GM10266 (cell line): ENCODE measurements around the gene SGPP1.

Experiments
- DNase-seq: peaks from one replicate; pipeline ENCODE4 v3.0.0; 2012; ENCODE audit errors: extremely low spot score
- CTCF ChIP-seq: IDR thresholded peaks from 2 replicates; pipeline ENCODE4 v1.5.1; 2012; ENCODE audit warnings: mild to moderate bottlenecking, low read depth; ENCODE audit not compliant: control insufficient read depth, insufficient read depth; ENCODE audit errors: missing control alignments

Gene SGPP1

GRCh38 chr14:63726499-63726898 is 1.4 kb downstream of the SGPP1 start:
- no peak for TF ChIP-seq CTCF
- peak; percentile 27 for DNase-seq

GRCh38 chr14:63725786-63726460 is 1.9 kb downstream of the SGPP1 start:
- TF ChIP-seq CTCF = no peak
- no peak for DNase-seq

- no peak for DNase-seq
- TF ChIP-seq CTCF = no peak
Measured at GRCh38 chr14:63717702-63718101, 10.2 kb downstream of the SGPP1 start.

- no peak for DNase-seq
- no peak for TF ChIP-seq CTCF
Measured at GRCh38 chr14:63715360-63715759, 12.5 kb downstream of the SGPP1 start.

- TF ChIP-seq CTCF = no peak
- DNase-seq = no peak
Measured at GRCh38 chr14:63713764-63714163, 14.1 kb downstream of the SGPP1 start.

GRCh38 chr14:63713058-63713457 is 14.8 kb downstream of the SGPP1 start:
- no peak for DNase-seq
- TF ChIP-seq CTCF = no peak

GRCh38 chr14:63712123-63712522 is 15.7 kb downstream of the SGPP1 start:
- no peak for DNase-seq
- no peak for TF ChIP-seq CTCF
